Measurements from ENCODE around the gene ACSF2. TPM values are rescaled to one million over a fixed set of nuclear protein-coding genes. Genes with fewer than 3 reads are reported as not detected.
A peak's percentile ranks its signal among the peaks of the same experiment; 100 is the strongest.

ACSF2 gene
- total RNA-seq, 3 donors from 2014 or later (not counting 1 experiment from before 2014, with no cell fraction given) = 24.2 to 40.6 (median 25.8) TPM

GRCh38 chr17:50506298-50506697 is 80.3 kb downstream of the ACSF2 start:
- Mint-ChIP-seq H3K36me3 (no peaks in the 10 kb centered on the region), H3K4me3 (peak overlapping the region; percentile 66), H3K27me3 (ENCODE audit: low read depth in 2 of 2) (peaks cover 0 to 21% of the 10 kb centered on the region in 2 donors), H3K4me1 (peaks cover 13 to 20% of the 10 kb centered on the region in 2 donors), H3K9me3 (no peaks in the 10 kb centered on the region), H3K27ac (peak overlapping the region in 1 of 2 donors; percentile 75)
- no peaks in the 10 kb centered on the region for H3K9me3 ChIP-seq (ENCODE audit: control insufficient read depth, insufficient read depth, low read length)
- no peaks in the 10 kb centered on the region for H3K27me3 ChIP-seq (ENCODE audit: control insufficient read depth, insufficient read depth, low read length)
- no peaks in the 10 kb centered on the region for H3K36me3 ChIP-seq (ENCODE audit: control insufficient read depth, insufficient read depth, low read length)
- WGBS (ENCODE audit: insufficient coverage) = 97% methylated on average over 6 of the region's 7 CpGs
- no peak for TF ChIP-seq CTCF (IDR thresholded peaks at IDR 0.05)
- ATAC-seq (no peak), DNase-seq (no peak)
- H3K4me1 ChIP-seq (ENCODE audit: control insufficient read depth, insufficient read depth, low read length) = peaks cover 13% of the 10 kb centered on the region
- no peak overlapping the region for H3K4me3 ChIP-seq (ENCODE audit: low read length)
- intact Hi-C loops (cut with micrococcal nuclease) = no loop called here
- H3K27ac ChIP-seq (ENCODE audit: low read length) = no peak overlapping the region

GRCh38 chr17:50507871-50508572 is 82.0 kb downstream of the ACSF2 start, which contains the start of gene MYCBPAP:
TSS of gene MYCBPAP (plus strand) at chr17:50508439. CDS start at chr17:50508675, 236 bp downstream.
- WGBS (ENCODE audit: insufficient coverage) = 9% methylated on average over 63 of the region's 66 CpGs

GRCh38 chr17:50508573-50509460 is 82.8 kb downstream of the ACSF2 start:
- Histone ChIP-seq H3K9me3 (ENCODE audit: control insufficient read depth, insufficient read depth, low read length) (no peaks in the 10 kb centered on the region), H3K36me3 (ENCODE audit: control insufficient read depth, insufficient read depth, low read length) (no peaks in the 10 kb centered on the region), H3K27ac (ENCODE audit: low read length) (peak overlapping the region; percentile 62), H3K27me3 (ENCODE audit: control insufficient read depth, insufficient read depth, low read length) (no peaks in the 10 kb centered on the region), H3K4me3 (ENCODE audit: low read length) (peak overlapping the region; percentile 55), H3K4me1 (ENCODE audit: control insufficient read depth, insufficient read depth, low read length) (peaks cover 13% of the 10 kb centered on the region)
- Mint-ChIP-seq H3K27me3 (ENCODE audit: low read depth in 2 of 2) (peaks cover 0 to 21% of the 10 kb centered on the region in 2 donors), H3K27ac (peak overlapping the region; percentile 82 to 94), H3K36me3 (no peaks in the 10 kb centered on the region), H3K4me3 (peak overlapping the region; percentile 96), H3K9me3 (no peaks in the 10 kb centered on the region), H3K4me1 (peaks cover 9 to 20% of the 10 kb centered on the region in 2 donors)
- DNase-seq = no peak
- 30% methylated on average over 32 of the region's 32 CpGs for WGBS (ENCODE audit: insufficient coverage)
- intact Hi-C loops (cut with micrococcal nuclease) = no loop called here
- TF ChIP-seq CTCF (IDR thresholded peaks at IDR 0.05) = no peak
- ATAC-seq = no peak

More at GRCh38 chr17:50507871-50508572, 82.0 kb downstream of the ACSF2 start, which contains the start of gene MYCBPAP:
- peak within 1 kb of the TSS; percentile 82 for H3K27ac ChIP-seq (ENCODE audit: low read length)
- no peaks in the 10 kb centered on the region for H3K9me3 ChIP-seq (ENCODE audit: control insufficient read depth, insufficient read depth, low read length)
- peak within 1 kb of the TSS; percentile 55 for H3K4me3 ChIP-seq (ENCODE audit: low read length)
- Mint-ChIP-seq H3K4me1 (peaks cover 13 to 20% of the 10 kb centered on the region in 2 donors), H3K4me3 (peak within 1 kb of the TSS; percentile 96), H3K27me3 (ENCODE audit: low read depth in 2 of 2) (peaks cover 0 to 26% of the 10 kb centered on the region in 2 donors), H3K36me3 (no peaks in the 10 kb centered on the region), H3K9me3 (no peaks in the 10 kb centered on the region), H3K27ac (peak within 1 kb of the TSS; percentile 82 to 94)
- no peaks in the 10 kb centered on the region for H3K36me3 ChIP-seq (ENCODE audit: control insufficient read depth, insufficient read depth, low read length)
- peak; percentile 64 to 88 for DNase-seq
- intact Hi-C loops (cut with micrococcal nuclease) = no loop called here
- no peaks in the 10 kb centered on the region for H3K27me3 ChIP-seq (ENCODE audit: control insufficient read depth, insufficient read depth, low read length)
- ATAC-seq = peak; percentile 85 to 92 (median 91)
- no peak for TF ChIP-seq CTCF (IDR thresholded peaks at IDR 0.05)
- peaks cover 13% of the 10 kb centered on the region for H3K4me1 ChIP-seq (ENCODE audit: control insufficient read depth, insufficient read depth, low read length)

All from natural killer cell (primary cell).